Endothelial cell (in vitro differentiated cells): ENCODE results near the gene ANXA4. TPM values are rescaled to one million over a fixed set of nuclear protein-coding genes. Genes with fewer than 3 reads are reported as not detected.

Source experiments
- DNase-seq: peaks from one replicate; pipeline ENCODE4 v3.0.0; 2021; ENCODE audit warnings: low spot score
- H3K27ac Mint-ChIP-seq: one replicate; pipeline ENCODE4 v1.8.0; 2021; ENCODE audit warnings: mixed read lengths, inconsistent platforms; ENCODE audit not compliant: unreplicated experiment
- H3K27me3 Mint-ChIP-seq: one replicate; pipeline ENCODE4 v1.8.0; 2021; ENCODE audit warnings: mild to moderate bottlenecking, moderate library complexity, mixed read lengths, inconsistent platforms; ENCODE audit not compliant: unreplicated experiment
- H3K36me3 Mint-ChIP-seq: one replicate; pipeline ENCODE4 v1.8.0; 2021; ENCODE audit warnings: mild to moderate bottlenecking, low read depth, mixed read lengths, inconsistent platforms; ENCODE audit not compliant: unreplicated experiment
- H3K4me1 Mint-ChIP-seq: one replicate; pipeline ENCODE4 v1.8.0; 2021; ENCODE audit warnings: mild to moderate bottlenecking, mixed read lengths, inconsistent platforms; ENCODE audit not compliant: unreplicated experiment
- H3K4me3 Mint-ChIP-seq: one replicate; pipeline ENCODE4 v1.8.0; 2021; ENCODE audit warnings: mild to moderate bottlenecking, mixed read lengths, inconsistent platforms; ENCODE audit not compliant: unreplicated experiment
- H3K9me3 Mint-ChIP-seq: one replicate; pipeline ENCODE4 v1.8.0; 2021; ENCODE audit warnings: mixed read lengths, inconsistent platforms; ENCODE audit not compliant: unreplicated experiment
- CTCF ChIP-seq: fragments of 200-600 bp; sonication (generic); IDR thresholded peaks from one replicate; pipeline ENCODE4 v1.5.0; 2021; ENCODE audit warnings: antibody characterized with exemption; ENCODE audit not compliant: unreplicated experiment
- total RNA-seq: library from RNA; stranded (reverse); fragmentation: NEBNext Ultra II Directional; extraction: Animal tissue kit (Norgen Biotek cat#: 25700); gene quantifications from one replicate; pipeline ENCODE4 v1.2.1, GENCODE V29; 2021; ENCODE audit not compliant: unreplicated experiment

ANXA4 gene
- total RNA-seq, 1 donor from 2014 or later, result 29.4 TPM

- Mint-ChIP-seq H3K4me1 (peaks cover 16% of the 10 kb centered on the region), H3K9me3 (no peaks in the 10 kb centered on the region), H3K27ac (no peak overlapping the region), H3K36me3 (peaks cover 11% of the 10 kb centered on the region), H3K27me3 (peaks cover 1% of the 10 kb centered on the region), H3K4me3 (no peak overlapping the region)
- no peak for DNase-seq
- no peak for TF ChIP-seq CTCF
Observed at GRCh38 chr2:69817729-69818501, 76.0 kb downstream of the ANXA4 start.

DNA sequence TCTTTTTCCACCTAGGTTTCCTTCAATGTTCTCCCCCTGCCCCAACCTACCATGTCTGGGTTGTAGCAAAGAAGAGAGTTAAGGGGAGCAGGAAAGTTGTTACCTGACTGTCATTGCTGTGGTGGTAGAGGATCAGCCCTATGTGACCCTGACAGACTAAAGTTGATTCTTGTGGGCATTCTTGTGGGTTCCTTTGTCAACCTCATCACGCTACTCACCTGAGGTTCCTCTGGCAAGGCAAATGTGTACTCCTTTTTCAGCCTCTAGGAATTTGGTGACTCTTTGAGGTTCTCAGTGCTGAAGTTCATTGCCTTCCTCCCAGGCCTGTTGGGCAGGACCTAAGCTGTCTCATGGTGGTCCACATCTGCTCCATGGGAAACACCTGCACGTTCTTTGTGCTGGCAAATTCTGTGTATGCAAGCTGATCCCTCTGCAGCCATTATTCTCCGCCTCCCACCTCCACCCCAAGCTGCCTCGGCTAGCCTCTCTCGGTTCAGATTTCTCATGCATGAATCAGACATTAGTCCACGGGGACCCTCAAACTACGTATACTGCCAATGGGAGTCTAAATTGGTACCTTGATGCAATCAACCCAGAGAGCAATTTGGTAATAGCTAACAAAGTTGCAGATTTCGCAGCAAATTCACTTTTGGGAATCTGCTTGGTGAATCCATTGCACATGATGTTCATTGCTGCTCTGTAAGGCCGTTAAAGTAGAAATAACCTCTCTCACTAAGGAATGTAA lies 86.0 kb downstream of the ANXA4 start:
- no peak for DNase-seq
- no peaks in the 10 kb centered on the region for H3K9me3 Mint-ChIP-seq
- peaks cover 3% of the 10 kb centered on the region for H3K36me3 Mint-ChIP-seq
- H3K27me3 Mint-ChIP-seq, result peaks cover 3% of the 10 kb centered on the region
- no peak overlapping the region for H3K27ac Mint-ChIP-seq
- no peak for TF ChIP-seq CTCF
- H3K4me1 Mint-ChIP-seq, result peaks cover 10% of the 10 kb centered on the region
- H3K4me3 Mint-ChIP-seq, result peak overlapping the region; percentile 91

DNA sequence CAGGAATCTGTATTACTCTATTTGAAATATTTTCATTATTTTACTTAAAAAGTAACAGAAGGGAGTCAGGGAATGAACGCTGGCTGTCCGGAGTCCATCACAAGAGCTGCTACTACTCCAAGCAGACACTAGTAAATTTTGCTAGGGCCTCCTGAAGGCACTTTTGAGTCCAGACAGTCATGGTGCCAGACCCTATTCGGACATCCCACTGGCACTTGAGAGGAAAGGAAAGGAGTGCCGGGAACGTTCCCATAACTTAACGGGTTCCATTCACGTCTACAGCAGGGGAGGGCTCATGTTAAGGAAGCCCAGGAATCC lies 87.0 kb downstream of the ANXA4 start:
- Mint-ChIP-seq H3K27me3 (peaks cover 3% of the 10 kb centered on the region), H3K36me3 (peaks cover 3% of the 10 kb centered on the region), H3K4me3 (peak overlapping the region; percentile 91), H3K9me3 (no peaks in the 10 kb centered on the region), H3K27ac (peak overlapping the region; percentile 89), H3K4me1 (peaks cover 10% of the 10 kb centered on the region)
- DNase-seq, result no peak
- no peak for TF ChIP-seq CTCF

GRCh38 chr2:69829256-69830044 lies 87.5 kb downstream of the ANXA4 start, which contains the start of gene GMCL1:
TSS of gene GMCL1 (plus strand) at chr2:69829660. CDS start at chr2:69829893, 233 bp downstream.
- Mint-ChIP-seq H3K27ac (peak within 1 kb of the TSS; percentile 89), H3K36me3 (peaks cover 3% of the 10 kb centered on the region), H3K4me1 (peaks cover 10% of the 10 kb centered on the region), H3K9me3 (no peaks in the 10 kb centered on the region), H3K4me3 (peak within 1 kb of the TSS; percentile 95), H3K27me3 (peaks cover 3% of the 10 kb centered on the region)
- DNase-seq, result peak; percentile 99
- no peak for TF ChIP-seq CTCF
